Immature natural killer cell (primary cell): Measurements from ENCODE around the gene NTM. TPM values are rescaled to one million over a fixed set of nuclear protein-coding genes. Genes with fewer than 3 reads are reported as not detected.
"Not testable (repeated sequence)": the region's sequence is repeated elsewhere in the genome, so short reads cannot be mapped to it uniquely, and the experiment has no call there.

Experiments used
- DNase-seq, 3 donors: peaks; one replicate each; pipeline ENCODE4 v3.0.0; 2022; ENCODE audit warnings: mixed read lengths in 1 of 3
- H3K27ac Mint-ChIP-seq, 6 donors: one replicate each; pipeline ENCODE4 v1.8.0; 2020; ENCODE audit warnings: mixed read lengths in 6 of 6, mild to moderate bottlenecking in 5 of 6, inconsistent platforms in 4 of 6, moderate library complexity in 3 of 6
- H3K27me3 Mint-ChIP-seq, 3 donors: one replicate each; pipeline ENCODE4 v1.8.0; 2020 to 2021; ENCODE audit warnings: low read depth in 3 of 3, mild to moderate bottlenecking in 3 of 3, mixed read lengths in 3 of 3, moderate library complexity in 3 of 3, inconsistent platforms in 1 of 3
- H3K36me3 Mint-ChIP-seq, 3 donors: one replicate each; pipeline ENCODE4 v1.8.0; 2020; ENCODE audit warnings: mixed read lengths in 3 of 3, inconsistent platforms in 2 of 3, mild to moderate bottlenecking in 2 of 3
- H3K4me1 Mint-ChIP-seq, 2 donors: one replicate each; pipeline ENCODE4 v1.8.0; 2020; ENCODE audit warnings: inconsistent platforms in 2 of 2, mild to moderate bottlenecking in 2 of 2, mixed read lengths in 2 of 2, moderate library complexity in 1 of 2
- H3K4me3 Mint-ChIP-seq, 5 donors: one replicate each; pipeline ENCODE4 v1.8.0; 2020; ENCODE audit warnings: mild to moderate bottlenecking in 5 of 5, mixed read lengths in 5 of 5, inconsistent platforms in 3 of 5, moderate library complexity in 3 of 5
- H3K9me3 Mint-ChIP-seq, 6 donors: one replicate each; pipeline ENCODE4 v1.8.0; 2020; ENCODE audit warnings: mild to moderate bottlenecking in 6 of 6, mixed read lengths in 6 of 6, inconsistent platforms in 4 of 6, moderate library complexity in 3 of 6
- polyA plus RNA-seq, 3 donors: library from polyadenylated mRNA; unstranded; fragments of 300-500 nt; fragmentation: Illumina TruSeq; gene quantifications; one replicate each; pipeline ENCODE4 v1.2.3, GENCODE V29; 2021

Gene NTM
- polyA plus RNA-seq, 3 donors from 2014 or later = not detected

- H3K36me3 Mint-ChIP-seq = no peaks in the 10 kb centered on the region
- H3K4me1 Mint-ChIP-seq = no peaks in the 10 kb centered on the region
- peaks cover 0 to 3% (median 0%) of the 10 kb centered on the region in 3 donors for H3K27me3 Mint-ChIP-seq
- DNase-seq = no peak
- H3K4me3 Mint-ChIP-seq = no peak overlapping the region
- H3K9me3 Mint-ChIP-seq = peaks cover 0 to 3% (median 0%) of the 10 kb centered on the region in 6 donors
- H3K27ac Mint-ChIP-seq = no peak overlapping the region
Observed at GRCh38 chr11:131899950-131900580, 529.6 kb downstream of the NTM start.

- Mint-ChIP-seq H3K27ac (no peak overlapping the region), H3K9me3 (peaks cover 0 to 5% (median 0%) of the 10 kb centered on the region in 6 donors), H3K4me1 (no peaks in the 10 kb centered on the region), H3K36me3 (no peaks in the 10 kb centered on the region), H3K4me3 (no peak overlapping the region), H3K27me3 (peaks cover 0 to 6% (median 3%) of the 10 kb centered on the region in 3 donors)
- no peak for DNase-seq
Observed at GRCh38 chr11:131902421-131902820, 532.0 kb downstream of the NTM start.

GRCh38 chr11:131903074-131903473 is 532.7 kb downstream of the NTM start:
- H3K36me3 Mint-ChIP-seq = no peaks in the 10 kb centered on the region
- no peak overlapping the region for H3K4me3 Mint-ChIP-seq
- peaks cover 0 to 5% (median 0%) of the 10 kb centered on the region in 6 donors for H3K9me3 Mint-ChIP-seq
- no peaks in the 10 kb centered on the region for H3K4me1 Mint-ChIP-seq
- H3K27ac Mint-ChIP-seq = no peak overlapping the region
- H3K27me3 Mint-ChIP-seq = peaks cover 0 to 6% (median 3%) of the 10 kb centered on the region in 3 donors
- DNase-seq = no peak

GRCh38 chr11:131904756-131905155 is 534.3 kb downstream of the NTM start:
- Mint-ChIP-seq H3K36me3 (peaks cover 0 to under 1% (median 0%) of the 10 kb centered on the region in 3 donors), H3K27me3 (peaks cover 0 to 11% (median 3%) of the 10 kb centered on the region in 3 donors), H3K4me1 (no peaks in the 10 kb centered on the region), H3K9me3 (peaks cover 0 to 11% (median 1%) of the 10 kb centered on the region in 6 donors), H3K4me3 (no peak overlapping the region), H3K27ac (no peak overlapping the region)
- no peak for DNase-seq

- Mint-ChIP-seq H3K27ac (no peak overlapping the region), H3K9me3 (peaks cover 0 to 11% (median 2%) of the 10 kb centered on the region in 6 donors), H3K36me3 (peaks cover 0 to 3% (median 0%) of the 10 kb centered on the region in 3 donors), H3K27me3 (peaks cover 4 to 13% (median 7%) of the 10 kb centered on the region in 3 donors), H3K4me3 (no peak overlapping the region), H3K4me1 (no peaks in the 10 kb centered on the region)
- no peak for DNase-seq
Observed at GRCh38 chr11:131906963-131907362, 536.5 kb downstream of the NTM start.

- peaks cover 4 to 13% (median 7%) of the 10 kb centered on the region in 3 donors for H3K27me3 Mint-ChIP-seq
- peaks cover 0 to 3% (median 0%) of the 10 kb centered on the region in 3 donors for H3K36me3 Mint-ChIP-seq
- peaks cover 0 to 11% (median 2%) of the 10 kb centered on the region in 6 donors for H3K9me3 Mint-ChIP-seq
- no peak overlapping the region for H3K4me3 Mint-ChIP-seq
- H3K27ac Mint-ChIP-seq = no peak overlapping the region
- no peaks in the 10 kb centered on the region for H3K4me1 Mint-ChIP-seq
- no peak for DNase-seq
Observed at GRCh38 chr11:131907371-131907770, 537.0 kb downstream of the NTM start.

- no peak overlapping the region for H3K27ac Mint-ChIP-seq
- H3K9me3 Mint-ChIP-seq = peaks cover 0 to 14% (median 2%) of the 10 kb centered on the region in 6 donors
- H3K4me3 Mint-ChIP-seq = no peak overlapping the region
- no peak for DNase-seq
- peaks cover 7 to 18% (median 11%) of the 10 kb centered on the region in 3 donors for H3K27me3 Mint-ChIP-seq
- H3K36me3 Mint-ChIP-seq = peaks cover 0 to 3% (median 0%) of the 10 kb centered on the region in 3 donors
- no peaks in the 10 kb centered on the region for H3K4me1 Mint-ChIP-seq
Observed at GRCh38 chr11:131908316-131908715, 537.9 kb downstream of the NTM start.

- Mint-ChIP-seq H3K27ac (no peak overlapping the region), H3K27me3 (peaks cover 7 to 18% (median 11%) of the 10 kb centered on the region in 3 donors), H3K9me3 (peaks cover 0 to 14% (median 2%) of the 10 kb centered on the region in 6 donors), H3K4me1 (no peaks in the 10 kb centered on the region), H3K4me3 (no peak overlapping the region), H3K36me3 (peaks cover 0 to 3% (median 0%) of the 10 kb centered on the region in 3 donors)
- DNase-seq = no peak
Observed at GRCh38 chr11:131909426-131910177, 539.2 kb downstream of the NTM start.

- DNase-seq = no peak
- Mint-ChIP-seq H3K27me3 (peaks cover 7 to 18% (median 11%) of the 10 kb centered on the region in 3 donors), H3K9me3 (peaks cover 0 to 14% (median 2%) of the 10 kb centered on the region in 6 donors), H3K36me3 (peaks cover 0 to 3% (median 0%) of the 10 kb centered on the region in 3 donors), H3K4me1 (no peaks in the 10 kb centered on the region), H3K27ac (no peak overlapping the region), H3K4me3 (no peak overlapping the region)
Observed at GRCh38 chr11:131910178-131910522, 539.7 kb downstream of the NTM start.

- Mint-ChIP-seq H3K27ac (no peak overlapping the region), H3K9me3 (peaks cover 0 to 14% (median 1%) of the 10 kb centered on the region in 6 donors), H3K4me3 (no peak overlapping the region), H3K36me3 (peaks cover 0 to 3% (median 0%) of the 10 kb centered on the region in 3 donors), H3K4me1 (no peaks in the 10 kb centered on the region), H3K27me3 (peaks cover 7 to 18% (median 11%) of the 10 kb centered on the region in 3 donors)
- DNase-seq = no peak
Observed at GRCh38 chr11:131910523-131911387, 540.3 kb downstream of the NTM start.

- Mint-ChIP-seq H3K9me3 (peaks cover 0 to 14% (median 1%) of the 10 kb centered on the region in 6 donors), H3K27me3 (peaks cover 7 to 16% (median 10%) of the 10 kb centered on the region in 3 donors)
- not testable (repeated sequence) for H3K27ac Mint-ChIP-seq, DNase-seq, H3K4me1 Mint-ChIP-seq, H3K4me3 Mint-ChIP-seq, H3K36me3 Mint-ChIP-seq
Observed at GRCh38 chr11:131911388-131912032, 541.1 kb downstream of the NTM start.

- Mint-ChIP-seq H3K4me1 (no peaks in the 10 kb centered on the region), H3K27me3 (peaks cover 7 to 16% (median 8%) of the 10 kb centered on the region in 3 donors), H3K27ac (no peak overlapping the region), H3K36me3 (peaks cover 0 to 3% (median 0%) of the 10 kb centered on the region in 3 donors), H3K9me3 (peaks cover 0 to 14% (median 1%) of the 10 kb centered on the region in 6 donors), H3K4me3 (no peak overlapping the region)
- DNase-seq = no peak
Observed at GRCh38 chr11:131912134-131912533, 541.7 kb downstream of the NTM start.

- Mint-ChIP-seq H3K4me1 (no peaks in the 10 kb centered on the region), H3K36me3 (peaks cover 0 to 3% (median 0%) of the 10 kb centered on the region in 3 donors), H3K4me3 (no peak overlapping the region), H3K9me3 (peaks cover 0 to 14% (median 1%) of the 10 kb centered on the region in 6 donors), H3K27me3 (peaks cover 7 to 16% (median 8%) of the 10 kb centered on the region in 3 donors), H3K27ac (no peak overlapping the region)
- DNase-seq = no peak
Observed at GRCh38 chr11:131913267-131913666, 542.9 kb downstream of the NTM start.
